NCI-H2196 (cell line): ENCODE measurements around the gene EGF.

ENCODE experiments used
- DNase-seq: peaks from one replicate; lab custom pipeline; 2025; ENCODE audit not compliant: unreplicated experiment; lab: John Stamatoyannopoulos, UW

EGF gene

GRCh38 chr4:109989618-109990017 is 76.9 kb downstream of the EGF start:
- no peak for DNase-seq

GRCh38 chr4:109990261-109991257 is 77.9 kb downstream of the EGF start:
- no peak for DNase-seq

GRCh38 chr4:109993116-109993515 is 80.4 kb downstream of the EGF start:
- no peak for DNase-seq

- DNase-seq, result no peak
Observed at GRCh38 chr4:109994415-109994827, 81.7 kb downstream of the EGF start.

GRCh38 chr4:109996526-109996925 is 83.8 kb downstream of the EGF start:
- no peak for DNase-seq

GRCh38 chr4:109998867-109999584 is 86.3 kb downstream of the EGF start:
- DNase-seq, result peak; percentile 67

GRCh38 chr4:109999585-109999912 is 86.9 kb downstream of the EGF start:
- no peak for DNase-seq

GRCh38 chr4:110002326-110002725 is 89.6 kb downstream of the EGF start:
- DNase-seq, result no peak

- DNase-seq, result no peak
Observed at GRCh38 chr4:110003401-110004187, 90.9 kb downstream of the EGF start.

- DNase-seq, result no peak
Observed at GRCh38 chr4:110004556-110004955, 91.9 kb downstream of the EGF start.

- DNase-seq, result peak; percentile 74
Observed at GRCh38 chr4:110005461-110006056, 92.9 kb downstream of the EGF start.

- no peak for DNase-seq
Observed at GRCh38 chr4:110007217-110007616, 94.5 kb downstream of the EGF start.

- peak; percentile 6 for DNase-seq
Observed at GRCh38 chr4:110008540-110008939, 95.9 kb downstream of the EGF start.

- DNase-seq, result no peak
Observed at GRCh38 chr4:110009550-110009949, 96.9 kb downstream of the EGF start.

- DNase-seq, result no peak
Observed at GRCh38 chr4:110010797-110011196, 98.1 kb downstream of the EGF start.

GRCh38 chr4:110012917-110013316 is 100.2 kb downstream of the EGF start:
- DNase-seq, result no peak

- DNase-seq, result no peak
Observed at GRCh38 chr4:110014233-110014632, 101.5 kb downstream of the EGF start.

- DNase-seq, result no peak
Observed at GRCh38 chr4:110019153-110019552, 106.5 kb downstream of the EGF start.

- DNase-seq, result no peak
Observed at GRCh38 chr4:110020139-110020538, 107.5 kb downstream of the EGF start.

GRCh38 chr4:110020646-110021443 is 108.2 kb downstream of the EGF start:
- no peak for DNase-seq
